ENCODE results near the gene MED13L. TPM values are rescaled to one million over a fixed set of nuclear protein-coding genes. Genes with fewer than 3 reads are reported as not detected.

The MED13L gene
- total and polyA plus RNA-seq, 3 donors from 2014 or later: 56.4 to 173 (median 133) TPM

- H3K27ac ChIP-seq: no peak overlapping the region
- WGBS, 2 donors: 87 to 92% methylated on average over 4 of the region's 4 CpGs
- no peak for TF ChIP-seq POLR2A (IDR thresholded peaks at IDR 0.05)
- TF ChIP-seq, protein P1, sequence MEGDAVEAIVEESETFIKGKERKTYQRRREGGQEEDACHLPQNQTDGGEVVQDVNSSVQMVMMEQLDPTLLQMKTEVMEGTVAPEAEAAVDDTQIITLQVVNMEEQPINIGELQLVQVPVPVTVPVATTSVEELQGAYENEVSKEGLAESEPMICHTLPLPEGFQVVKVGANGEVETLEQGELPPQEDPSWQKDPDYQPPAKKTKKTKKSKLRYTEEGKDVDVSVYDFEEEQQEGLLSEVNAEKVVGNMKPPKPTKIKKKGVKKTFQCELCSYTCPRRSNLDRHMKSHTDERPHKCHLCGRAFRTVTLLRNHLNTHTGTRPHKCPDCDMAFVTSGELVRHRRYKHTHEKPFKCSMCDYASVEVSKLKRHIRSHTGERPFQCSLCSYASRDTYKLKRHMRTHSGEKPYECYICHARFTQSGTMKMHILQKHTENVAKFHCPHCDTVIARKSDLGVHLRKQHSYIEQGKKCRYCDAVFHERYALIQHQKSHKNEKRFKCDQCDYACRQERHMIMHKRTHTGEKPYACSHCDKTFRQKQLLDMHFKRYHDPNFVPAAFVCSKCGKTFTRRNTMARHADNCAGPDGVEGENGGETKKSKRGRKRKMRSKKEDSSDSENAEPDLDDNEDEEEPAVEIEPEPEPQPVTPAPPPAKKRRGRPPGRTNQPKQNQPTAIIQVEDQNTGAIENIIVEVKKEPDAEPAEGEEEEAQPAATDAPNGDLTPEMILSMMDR (IDR thresholded peaks at IDR 0.05): no peak
- no peaks in the 10 kb centered on the region for H3K4me1 ChIP-seq
- H3K4me3 ChIP-seq: no peak overlapping the region
- H3K36me3 ChIP-seq (ENCODE audit: low read depth, missing control alignments): no peaks in the 10 kb centered on the region
- DNase-seq: no peak
- intact Hi-C loops (cut with DNase I; ENCODE audit: low total_unique reads): no loop called here
- no peaks in the 10 kb centered on the region for H3K27me3 ChIP-seq
- no peaks in the 10 kb centered on the region for H3K9me3 ChIP-seq
These were observed 102.6 kb downstream of the MED13L start for GRCh38 chr12:116174904-116175303.

GRCh38 chr12:116174006-116174405 lies 103.5 kb downstream of the MED13L start:
- intact Hi-C loops (cut with DNase I; ENCODE audit: low total_unique reads): no loop called here
- DNase-seq: no peak
- TF ChIP-seq, protein P1 (IDR thresholded peaks at IDR 0.05): no peak
- TF ChIP-seq POLR2A (IDR thresholded peaks at IDR 0.05): no peak
- Histone ChIP-seq H3K9me3 (no peaks in the 10 kb centered on the region), H3K36me3 (ENCODE audit: low read depth, missing control alignments) (no peaks in the 10 kb centered on the region), H3K27me3 (no peaks in the 10 kb centered on the region), H3K4me1 (no peaks in the 10 kb centered on the region), H3K4me3 (no peak overlapping the region), H3K27ac (no peak overlapping the region)
- 92 to 95% methylated on average over 3 of the region's 3 CpGs for WGBS, 2 donors

DNA sequence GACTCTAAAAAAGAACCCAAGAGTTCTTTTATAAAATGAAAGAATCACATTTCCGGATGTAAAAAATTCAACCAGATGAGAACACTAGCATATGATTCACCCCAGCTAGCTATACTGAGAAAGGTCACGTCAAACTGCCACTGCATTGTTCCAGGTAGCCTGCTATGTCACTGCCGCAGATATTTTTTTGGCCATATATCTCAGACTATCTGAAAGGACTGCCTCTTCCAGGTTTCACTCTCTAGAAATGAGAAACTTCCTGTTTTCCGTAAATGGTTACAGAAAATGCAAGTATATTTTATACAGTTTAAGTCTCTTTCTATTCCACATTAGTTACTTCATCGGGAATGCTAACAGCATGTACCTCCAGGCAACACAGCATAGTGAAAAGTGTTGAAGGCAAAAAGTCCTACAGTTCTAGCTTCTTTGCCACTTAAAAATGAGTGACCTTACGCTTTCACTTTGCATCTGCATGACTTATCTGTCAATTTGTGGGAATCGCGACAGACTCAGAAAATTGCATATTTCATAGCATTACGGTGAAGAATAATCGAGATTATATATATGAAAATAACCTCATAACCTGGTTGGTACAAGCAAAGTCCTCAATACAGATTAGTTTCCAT lies 105.2 kb downstream of the MED13L start:
- no peaks in the 10 kb centered on the region for H3K27me3 ChIP-seq
- intact Hi-C loops (cut with DNase I; ENCODE audit: low total_unique reads): no loop called here
- 82 to 84% methylated on average over 10 of the region's 10 CpGs for WGBS, 2 donors
- no peak overlapping the region for H3K4me3 ChIP-seq
- no peaks in the 10 kb centered on the region for H3K9me3 ChIP-seq
- no peak overlapping the region for H3K27ac ChIP-seq
- H3K4me1 ChIP-seq: no peaks in the 10 kb centered on the region
- TF ChIP-seq, protein P1 (IDR thresholded peaks at IDR 0.05): no peak
- no peak for TF ChIP-seq POLR2A (IDR thresholded peaks at IDR 0.05)
- no peak for DNase-seq
- H3K36me3 ChIP-seq (ENCODE audit: low read depth, missing control alignments): no peaks in the 10 kb centered on the region

DNA sequence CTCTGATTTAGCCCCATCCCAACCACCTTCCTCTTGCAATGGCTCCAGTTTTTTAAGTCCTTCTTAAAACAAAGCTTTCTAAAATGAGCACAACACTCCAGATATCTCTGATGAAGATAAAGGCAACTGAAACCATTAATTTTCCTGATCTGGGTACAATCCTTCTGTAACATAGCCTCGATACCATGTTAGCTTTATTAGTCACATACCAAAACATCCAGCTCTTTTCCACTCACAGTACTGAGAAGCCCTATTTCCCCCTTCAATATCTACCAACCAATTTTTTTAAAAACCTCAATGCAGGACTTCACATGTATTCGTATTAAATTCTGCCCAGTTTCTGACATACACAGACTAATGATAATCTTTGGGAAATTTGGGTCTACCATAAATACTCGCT lies 105.9 kb downstream of the MED13L start:
- intact Hi-C loops (cut with DNase I; ENCODE audit: low total_unique reads): no loop called here
- no peak for DNase-seq

More for the DNA sequence above, 105.9 kb downstream of the MED13L start:
- Histone ChIP-seq H3K4me3 (no peak overlapping the region), H3K27ac (no peak overlapping the region), H3K27me3 (no peaks in the 10 kb centered on the region), H3K9me3 (no peaks in the 10 kb centered on the region), H3K36me3 (ENCODE audit: low read depth, missing control alignments) (no peaks in the 10 kb centered on the region), H3K4me1 (no peaks in the 10 kb centered on the region)
- TF ChIP-seq, protein P1 (IDR thresholded peaks at IDR 0.05): no peak
- TF ChIP-seq POLR2A (IDR thresholded peaks at IDR 0.05): no peak
- WGBS, 2 donors: 67 to 73% methylated on average over 3 of the region's 3 CpGs

All from testis (tissue), 3 donors.